WERI-Rb-1 (cell line): ENCODE measurements around the gene NR5A2.
"Not testable (repeated sequence)": the region's sequence is repeated elsewhere in the genome, so short reads cannot be mapped to it uniquely, and the experiment has no call there.

Experiments
- DNase-seq: peaks from one replicate; pipeline ENCODE4 v3.0.0-alpha.2; 2020
- H3K27ac ChIP-seq: fragments of 250-450 bp; sonication (Bioruptor Pico); 2 replicates; pipeline ENCODE4 v1.5.1; 2020; ENCODE audit warnings: mild to moderate bottlenecking, moderate library complexity
- H3K27me3 ChIP-seq: fragments of 250-450 bp; sonication (Bioruptor Pico); 2 replicates; pipeline ENCODE4 v1.5.1; 2021; ENCODE audit warnings: mild to moderate bottlenecking, low read depth, moderate library complexity; ENCODE audit not compliant: insufficient read depth, severe bottlenecking
- H3K36me3 ChIP-seq: fragments of 250-450 bp; sonication (Bioruptor Pico); 2 replicates; pipeline ENCODE4 v1.5.1; 2020; ENCODE audit warnings: mild to moderate bottlenecking, moderate library complexity
- H3K4me3 ChIP-seq: 2 replicates; pipeline ENCODE4 v1.5.1; 2011; ENCODE audit warnings: low read depth, mild to moderate bottlenecking, control low read depth, low read length
- H3K9me3 ChIP-seq: fragments of 250-450 bp; sonication (Bioruptor Pico); 2 replicates; pipeline ENCODE4 v1.5.1; 2021; ENCODE audit warnings: mild to moderate bottlenecking, moderate library complexity; ENCODE audit not compliant: severe bottlenecking
- CTCF ChIP-seq: IDR thresholded peaks from 2 replicates; pipeline ENCODE4 v1.5.1; 2011; ENCODE audit warnings: low read depth, mild to moderate bottlenecking, control low read depth, inconsistent platforms, low read length

NR5A2 gene

GRCh38 chr1:200184196-200184595 is 156.7 kb downstream of the NR5A2 start:
- H3K27me3 ChIP-seq, result no peaks in the 10 kb centered on the region
- peaks cover 30% of the 10 kb centered on the region for H3K9me3 ChIP-seq
- no peak for DNase-seq
- no peaks in the 10 kb centered on the region for H3K36me3 ChIP-seq
- no peak for TF ChIP-seq CTCF
- H3K4me3 ChIP-seq, result no peak overlapping the region
- no peak overlapping the region for H3K27ac ChIP-seq

GRCh38 chr1:200185191-200185590 is 157.7 kb downstream of the NR5A2 start:
- peaks cover 37% of the 10 kb centered on the region for H3K9me3 ChIP-seq
- not testable (repeated sequence) for H3K27ac ChIP-seq, H3K27me3 ChIP-seq, H3K4me3 ChIP-seq, H3K36me3 ChIP-seq, DNase-seq

GRCh38 chr1:200187332-200187731 is 159.8 kb downstream of the NR5A2 start:
- H3K4me3 ChIP-seq, H3K27ac ChIP-seq, DNase-seq, H3K36me3 ChIP-seq, H3K27me3 ChIP-seq: not testable (repeated sequence)
- H3K9me3 ChIP-seq, result peaks cover 42% of the 10 kb centered on the region

GRCh38 chr1:200191993-200192392 is 164.5 kb downstream of the NR5A2 start:
- H3K4me3 ChIP-seq, result no peak overlapping the region
- H3K36me3 ChIP-seq, result no peaks in the 10 kb centered on the region
- no peak for TF ChIP-seq CTCF
- H3K27ac ChIP-seq, result no peak overlapping the region
- no peaks in the 10 kb centered on the region for H3K27me3 ChIP-seq
- DNase-seq, result no peak
- H3K9me3 ChIP-seq, result peaks cover 16% of the 10 kb centered on the region

GRCh38 chr1:200194477-200194876 is 167.0 kb downstream of the NR5A2 start:
- H3K36me3 ChIP-seq, result no peaks in the 10 kb centered on the region
- H3K9me3 ChIP-seq, result peaks cover 11% of the 10 kb centered on the region
- no peaks in the 10 kb centered on the region for H3K27me3 ChIP-seq
- DNase-seq, result no peak
- H3K4me3 ChIP-seq, result no peak overlapping the region
- no peak for TF ChIP-seq CTCF
- H3K27ac ChIP-seq, result no peak overlapping the region

GRCh38 chr1:200198236-200198635 is 170.7 kb downstream of the NR5A2 start:
- TF ChIP-seq CTCF, result no peak
- Histone ChIP-seq H3K36me3 (no peaks in the 10 kb centered on the region), H3K9me3 (peaks cover 3% of the 10 kb centered on the region), H3K27me3 (no peaks in the 10 kb centered on the region), H3K4me3 (no peak overlapping the region), H3K27ac (no peak overlapping the region)
- peak; percentile 69 for DNase-seq

- no peak for TF ChIP-seq CTCF
- no peak for DNase-seq
- Histone ChIP-seq H3K27ac (no peak overlapping the region), H3K4me3 (no peak overlapping the region), H3K27me3 (no peaks in the 10 kb centered on the region), H3K9me3 (peaks cover under 1% of the 10 kb centered on the region), H3K36me3 (no peaks in the 10 kb centered on the region)
Measured at GRCh38 chr1:200205216-200205995, 177.9 kb downstream of the NR5A2 start.
